Measurements from ENCODE around the gene UTF1.

UTF1 gene

GRCh38 chr10:133235932-133236331 is 5.9 kb downstream of the UTF1 start:
- Histone ChIP-seq H3K9me3 (ENCODE audit: control extremely low read depth in 1 of 5, control insufficient read depth in 4 of 5, insufficient read depth in 2 of 5, low read depth in 1 of 5, low read length in 4 of 5) (no peaks in the 10 kb centered on the region), H3K27me3 (replicated peaks in 2 of 5; ENCODE audit: control insufficient read depth in 4 of 5, insufficient read depth in 5 of 5, low read length in 4 of 5) (peaks cover 0 to 78% (median 17%) of the 10 kb centered on the region in 5 experiments), H3K27ac (ENCODE audit: insufficient read depth in 1 of 2, low read depth in 1 of 2, low read length in 2 of 2, poor library complexity in 1 of 2, severe bottlenecking in 2 of 2) (no peak overlapping the region), H3K4me1 (ENCODE audit: control extremely low read depth in 1 of 4, control insufficient read depth in 4 of 4, insufficient read depth in 4 of 4, low read length in 3 of 4) (peaks cover 0 to 42% (median 32%) of the 10 kb centered on the region in 4 experiments), H3K36me3 (ENCODE audit: control insufficient read depth in 4 of 4, insufficient read depth in 4 of 4, low read length in 3 of 4) (no peaks in the 10 kb centered on the region), H3K4me3 (ENCODE audit: control insufficient read depth in 1 of 7, extremely low read depth in 1 of 7, insufficient read depth in 4 of 7, low read depth in 2 of 7, low read length in 6 of 7) (peak overlapping the region in 3 of 7 experiments; percentile 19 to 49 (median 23))
- WGBS (ENCODE audit: insufficient coverage) = 1% methylated on average over 11 of the region's 18 CpGs
- DNase-seq = peak in 1 of 3 donors; percentile 26
- CTCF ChIA-PET = no interaction called here
- POLR2A ChIA-PET = no interaction called here

- 1% methylated on average over 82 of the region's 103 CpGs for WGBS (ENCODE audit: insufficient coverage)
- H3K4me3 ChIP-seq (ENCODE audit: control insufficient read depth in 1 of 7, extremely low read depth in 1 of 7, insufficient read depth in 4 of 7, low read depth in 2 of 7, low read length in 6 of 7) = peak overlapping the region in 5 of 7 experiments; percentile 17 to 61 (median 33)
- peaks cover 0 to 71% (median 17%) of the 10 kb centered on the region in 5 experiments for H3K27me3 ChIP-seq (replicated peaks in 2 of 5; ENCODE audit: control insufficient read depth in 4 of 5, insufficient read depth in 5 of 5, low read length in 4 of 5)
- POLR2A ChIA-PET = no interaction called here
- no peaks in the 10 kb centered on the region for H3K36me3 ChIP-seq (ENCODE audit: control insufficient read depth in 4 of 4, insufficient read depth in 4 of 4, low read length in 3 of 4)
- H3K4me1 ChIP-seq (ENCODE audit: control extremely low read depth in 1 of 4, control insufficient read depth in 4 of 4, insufficient read depth in 4 of 4, low read length in 3 of 4) = peaks cover 0 to 49% (median 37%) of the 10 kb centered on the region in 4 experiments
- no peak overlapping the region for H3K27ac ChIP-seq (ENCODE audit: insufficient read depth in 1 of 2, low read depth in 1 of 2, low read length in 2 of 2, poor library complexity in 1 of 2, severe bottlenecking in 2 of 2)
- peak in 1 of 3 donors; percentile 23 for DNase-seq
- no peaks in the 10 kb centered on the region for H3K9me3 ChIP-seq (ENCODE audit: control extremely low read depth in 1 of 5, control insufficient read depth in 4 of 5, insufficient read depth in 2 of 5, low read depth in 1 of 5, low read length in 4 of 5)
- CTCF ChIA-PET = no interaction called here
Observed at GRCh38 chr10:133236401-133237240, 6.6 kb downstream of the UTF1 start.

DNA sequence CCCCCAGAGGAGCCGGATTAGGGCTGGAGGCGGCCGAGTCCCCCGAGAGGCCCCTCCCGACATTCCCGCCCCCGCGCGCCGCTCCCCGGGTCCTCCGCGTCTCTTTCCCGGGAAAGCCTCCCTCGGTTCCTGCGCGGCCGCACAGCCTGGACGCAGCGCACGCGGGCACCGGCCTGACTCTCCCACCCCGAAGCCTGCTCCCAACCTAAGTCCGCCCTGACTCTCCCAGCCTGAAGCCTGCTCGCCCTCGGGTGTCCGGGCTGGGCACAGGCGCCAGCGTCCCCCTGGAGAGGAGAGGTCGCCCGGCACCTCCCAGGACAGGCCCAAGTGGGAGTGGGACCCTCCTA is 7.2 kb downstream of the UTF1 start:
- CTCF ChIA-PET = no interaction called here
- Histone ChIP-seq H3K4me1 (ENCODE audit: control extremely low read depth in 1 of 4, control insufficient read depth in 4 of 4, insufficient read depth in 4 of 4, low read length in 3 of 4) (peaks cover 0 to 55% (median 43%) of the 10 kb centered on the region in 4 experiments), H3K4me3 (ENCODE audit: control insufficient read depth in 1 of 7, extremely low read depth in 1 of 7, insufficient read depth in 4 of 7, low read depth in 2 of 7, low read length in 6 of 7) (peak overlapping the region in 2 of 7 experiments; percentile 40 to 61), H3K9me3 (ENCODE audit: control extremely low read depth in 1 of 5, control insufficient read depth in 4 of 5, insufficient read depth in 2 of 5, low read depth in 1 of 5, low read length in 4 of 5) (no peaks in the 10 kb centered on the region), H3K27ac (ENCODE audit: insufficient read depth in 1 of 2, low read depth in 1 of 2, low read length in 2 of 2, poor library complexity in 1 of 2, severe bottlenecking in 2 of 2) (no peak overlapping the region), H3K36me3 (ENCODE audit: control insufficient read depth in 4 of 4, insufficient read depth in 4 of 4, low read length in 3 of 4) (no peaks in the 10 kb centered on the region), H3K27me3 (replicated peaks in 2 of 5; ENCODE audit: control insufficient read depth in 4 of 5, insufficient read depth in 5 of 5, low read length in 4 of 5) (peaks cover 0 to 65% (median 14%) of the 10 kb centered on the region in 5 experiments)
- no peak for DNase-seq
- 15% methylated on average over 15 of the region's 32 CpGs for WGBS (ENCODE audit: insufficient coverage)
- POLR2A ChIA-PET = no interaction called here

- Histone ChIP-seq H3K4me1 (ENCODE audit: control extremely low read depth in 1 of 4, control insufficient read depth in 4 of 4, insufficient read depth in 4 of 4, low read length in 3 of 4) (peaks cover 0 to 58% (median 45%) of the 10 kb centered on the region in 4 experiments), H3K27ac (ENCODE audit: insufficient read depth in 1 of 2, low read depth in 1 of 2, low read length in 2 of 2, poor library complexity in 1 of 2, severe bottlenecking in 2 of 2) (no peak within 1 kb of the TSS), H3K9me3 (ENCODE audit: control extremely low read depth in 1 of 5, control insufficient read depth in 4 of 5, insufficient read depth in 2 of 5, low read depth in 1 of 5, low read length in 4 of 5) (no peaks in the 10 kb centered on the region), H3K4me3 (ENCODE audit: control insufficient read depth in 1 of 7, extremely low read depth in 1 of 7, insufficient read depth in 4 of 7, low read depth in 2 of 7, low read length in 6 of 7) (peak within 1 kb of the TSS in 5 of 7 experiments; percentile 17 to 61 (median 33)), H3K27me3 (replicated peaks in 2 of 5; ENCODE audit: control insufficient read depth in 4 of 5, insufficient read depth in 5 of 5, low read length in 4 of 5) (peaks cover 0 to 59% (median 14%) of the 10 kb centered on the region in 5 experiments), H3K36me3 (ENCODE audit: control insufficient read depth in 4 of 4, insufficient read depth in 4 of 4, low read length in 3 of 4) (no peaks in the 10 kb centered on the region)
- 49% methylated on average over 38 of the region's 60 CpGs for WGBS (ENCODE audit: insufficient coverage)
- DNase-seq = no peak
- POLR2A ChIA-PET = interaction anchor here (0.9 kb wide), 1 partner anchor 38 kb away, joined by 4 read pairs; no protein-coding TSS in a partner anchor
- CTCF ChIA-PET = interaction anchor here (0.6 to 2.2 kb wide), 2 partner anchors 11 to 41 kb away, joined by 3 to 7 read pairs; no protein-coding TSS in a partner anchor
Observed at GRCh38 chr10:133237588-133238465, 7.8 kb downstream of the UTF1 start, which contains the start of gene VENTX. Gene VENTX, plus strand, starts transcription at chr10:133237855. Its CDS starts 60 bp downstream, at chr10:133237915.

DNA sequence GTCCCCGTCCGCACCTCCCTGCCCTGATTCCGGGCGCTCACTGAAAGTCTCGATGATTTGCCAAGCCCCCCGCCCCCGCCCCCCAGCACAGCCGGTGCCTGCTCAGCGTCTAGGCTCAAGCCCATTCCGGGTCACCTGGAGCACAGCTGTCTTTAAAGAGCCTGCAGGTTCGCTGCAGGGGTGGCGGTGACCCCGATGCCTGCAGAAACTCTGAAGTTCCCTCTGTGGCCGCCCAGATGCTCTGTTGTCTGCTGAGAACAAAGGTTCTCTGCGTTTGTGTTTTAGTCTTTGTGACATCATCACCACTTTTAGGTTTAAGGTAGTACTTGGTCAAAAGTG is 8.4 kb downstream of the UTF1 start:
- no peaks in the 10 kb centered on the region for H3K9me3 ChIP-seq (ENCODE audit: control extremely low read depth in 1 of 5, control insufficient read depth in 4 of 5, insufficient read depth in 2 of 5, low read depth in 1 of 5, low read length in 4 of 5)
- no peak for DNase-seq
- WGBS (ENCODE audit: insufficient coverage) = 89% methylated on average over 15 of the region's 15 CpGs
- no peaks in the 10 kb centered on the region for H3K36me3 ChIP-seq (ENCODE audit: control insufficient read depth in 4 of 4, insufficient read depth in 4 of 4, low read length in 3 of 4)
- no peak overlapping the region for H3K4me3 ChIP-seq (ENCODE audit: control insufficient read depth in 1 of 7, extremely low read depth in 1 of 7, insufficient read depth in 4 of 7, low read depth in 2 of 7, low read length in 6 of 7)
- POLR2A ChIA-PET = interaction anchor here (0.9 to 1.1 kb wide), 2 partner anchors 20 to 38 kb away, joined by 4 read pairs; no protein-coding TSS in a partner anchor
- H3K4me1 ChIP-seq (ENCODE audit: control extremely low read depth in 1 of 4, control insufficient read depth in 4 of 4, insufficient read depth in 4 of 4, low read length in 3 of 4) = peaks cover 0 to 58% (median 45%) of the 10 kb centered on the region in 4 experiments
- H3K27ac ChIP-seq (ENCODE audit: insufficient read depth in 1 of 2, low read depth in 1 of 2, low read length in 2 of 2, poor library complexity in 1 of 2, severe bottlenecking in 2 of 2) = no peak overlapping the region
- peaks cover 0 to 53% (median 11%) of the 10 kb centered on the region in 5 experiments for H3K27me3 ChIP-seq (replicated peaks in 2 of 5; ENCODE audit: control insufficient read depth in 4 of 5, insufficient read depth in 5 of 5, low read length in 4 of 5)
- CTCF ChIA-PET = interaction anchor here (0.6 to 2.2 kb wide), 2 partner anchors 12 to 40 kb away, joined by 3 to 7 read pairs; no protein-coding TSS in a partner anchor

GRCh38 chr10:133239990-133240389 is 10.0 kb downstream of the UTF1 start:
- peaks cover 0 to 58% (median 45%) of the 10 kb centered on the region in 4 experiments for H3K4me1 ChIP-seq (ENCODE audit: control extremely low read depth in 1 of 4, control insufficient read depth in 4 of 4, insufficient read depth in 4 of 4, low read length in 3 of 4)
- peaks cover 0 to 43% (median 9%) of the 10 kb centered on the region in 5 experiments for H3K27me3 ChIP-seq (replicated peaks in 2 of 5; ENCODE audit: control insufficient read depth in 4 of 5, insufficient read depth in 5 of 5, low read length in 4 of 5)
- CTCF ChIA-PET = interaction anchor here (1.2 to 2.2 kb wide), 3 partner anchors 8 to 21 kb away, joined by 3 to 7 read pairs (median 5); no protein-coding TSS in a partner anchor
- H3K9me3 ChIP-seq (ENCODE audit: control extremely low read depth in 1 of 5, control insufficient read depth in 4 of 5, insufficient read depth in 2 of 5, low read depth in 1 of 5, low read length in 4 of 5) = no peaks in the 10 kb centered on the region
- peak in 1 of 3 donors; percentile 42 for DNase-seq
- peak overlapping the region in 1 of 7 experiments; percentile 16 for H3K4me3 ChIP-seq (ENCODE audit: control insufficient read depth in 1 of 7, extremely low read depth in 1 of 7, insufficient read depth in 4 of 7, low read depth in 2 of 7, low read length in 6 of 7)
- WGBS (ENCODE audit: insufficient coverage) = 26% methylated on average over 10 of the region's 15 CpGs
- H3K36me3 ChIP-seq (ENCODE audit: control insufficient read depth in 4 of 4, insufficient read depth in 4 of 4, low read length in 3 of 4) = no peaks in the 10 kb centered on the region
- no peak overlapping the region for H3K27ac ChIP-seq (ENCODE audit: insufficient read depth in 1 of 2, low read depth in 1 of 2, low read length in 2 of 2, poor library complexity in 1 of 2, severe bottlenecking in 2 of 2)
- POLR2A ChIA-PET = interaction anchor here (1.1 kb wide), 1 partner anchor 38 kb away, joined by 4 read pairs; no protein-coding TSS in a partner anchor
